SK-N-SH treated with all-trans-retinoic acid at 6 μM for 48 hours (cell line): ENCODE results near the gene DNAH8.

Experiments
- ATAC-seq: fragments of 200-7000 bp; cut with Tn5 transposase; 3 replicates; pipeline ENCODE4 v1.9.1; 2020; ENCODE audit warnings: mild to moderate bottlenecking, moderate library complexity
- ARNTL ChIP-seq: fragments of 450-650 bp; formaldehyde crosslinking; IDR thresholded peaks from 2 replicates; pipeline ENCODE4 v1.5.0; 2020; ENCODE audit warnings: low read depth, mild to moderate bottlenecking, moderate library complexity, borderline replicate concordance
- BACH2 ChIP-seq: fragments of 250-450 bp; sonication (Bioruptor Pico); IDR thresholded peaks from 2 replicates; pipeline ENCODE4 v1.9.0; 2021; ENCODE audit warnings: mild to moderate bottlenecking, borderline replicate concordance
- CREB5 ChIP-seq: fragments of 250-450 bp; sonication (Bioruptor Pico); IDR thresholded peaks from 2 replicates; pipeline ENCODE4 v1.5.1; 2020; ENCODE audit warnings: low read depth, mild to moderate bottlenecking, moderate library complexity
- CSDC2 ChIP-seq: fragments of 250-450 bp; sonication (Bioruptor Pico); IDR thresholded peaks from 2 replicates; pipeline ENCODE4 v1.5.0; 2020; ENCODE audit warnings: mild to moderate bottlenecking, moderate library complexity
- ESRRG ChIP-seq: fragments of 250-450 bp; sonication (Bioruptor Pico); IDR thresholded peaks from 2 replicates; pipeline ENCODE4 v1.6.1; 2021; ENCODE audit warnings: mild to moderate bottlenecking
- ISL1 ChIP-seq: fragments of 250-450 bp; sonication (Bioruptor Pico); IDR thresholded peaks from 2 replicates; pipeline ENCODE4 v2.1.2; 2022; ENCODE audit warnings: mild to moderate bottlenecking, moderate library complexity
- OSR1 ChIP-seq: fragments of 250-450 bp; sonication (Bioruptor Pico); IDR thresholded peaks from 2 replicates; pipeline ENCODE4 v1.8.0; 2022; ENCODE audit warnings: moderate library complexity, mild to moderate bottlenecking, inconsistent platforms
- PATZ1 ChIP-seq: fragments of 250-450 bp; sonication (Bioruptor Pico); IDR thresholded peaks from 2 replicates; pipeline ENCODE4 v1.8.0; 2020; ENCODE audit warnings: mild to moderate bottlenecking, moderate library complexity, borderline replicate concordance
- POU6F1 ChIP-seq: fragments of 250-450 bp; sonication (Bioruptor Pico); IDR thresholded peaks from 2 replicates; pipeline ENCODE4 v1.8.0; 2021; ENCODE audit warnings: low read depth, mild to moderate bottlenecking, moderate library complexity, borderline replicate concordance
- PPARA ChIP-seq: fragments of 250-450 bp; sonication (Bioruptor Pico); IDR thresholded peaks from 2 replicates; pipeline ENCODE4 v1.5.0; 2020; ENCODE audit warnings: mild to moderate bottlenecking, borderline replicate concordance
- RARB ChIP-seq: fragments of 250-450 bp; sonication (Bioruptor Pico); IDR thresholded peaks from 2 replicates; pipeline ENCODE4 v1.8.0; 2021; ENCODE audit warnings: mild to moderate bottlenecking, moderate library complexity
- SNAI2 ChIP-seq: fragments of 250-450 bp; sonication (Bioruptor Pico); IDR thresholded peaks from 2 replicates; pipeline ENCODE4 v1.5.0; 2020; ENCODE audit warnings: mild to moderate bottlenecking, moderate library complexity
- TCF4 ChIP-seq: fragments of 250-450 bp; sonication (Bioruptor Pico); IDR thresholded peaks from 2 replicates; pipeline ENCODE4 v1.8.0; 2021; ENCODE audit warnings: mild to moderate bottlenecking, moderate library complexity, borderline replicate concordance
- TOX ChIP-seq: fragments of 250-450 bp; sonication (Bioruptor Pico); IDR thresholded peaks from 2 replicates; pipeline ENCODE4 v1.8.0; 2021; ENCODE audit warnings: mild to moderate bottlenecking, moderate library complexity, borderline replicate concordance
- TSHZ2 ChIP-seq: fragments of 250-450 bp; sonication (Bioruptor Pico); IDR thresholded peaks from 2 replicates; pipeline ENCODE4 v1.5.0; 2020; ENCODE audit warnings: mild to moderate bottlenecking, moderate library complexity
- ZC3H10 ChIP-seq: fragments of 250-450 bp; sonication (Bioruptor Pico); IDR thresholded peaks from 2 replicates; pipeline ENCODE4 v1.5.1; 2021; ENCODE audit warnings: mild to moderate bottlenecking, moderate library complexity
- ZFP3 ChIP-seq: fragments of 250-450 bp; sonication (Bioruptor Pico); IDR thresholded peaks from 2 replicates; pipeline ENCODE4 v1.5.0; 2020; ENCODE audit warnings: mild to moderate bottlenecking, moderate library complexity
- ZNF565 ChIP-seq: fragments of 450-650 bp; formaldehyde crosslinking; conservative IDR thresholded peaks from 2 replicates; pipeline ENCODE4 v1.5.0; 2020; ENCODE audit warnings: low read depth, mild to moderate bottlenecking, moderate library complexity
- ZNF70 ChIP-seq: fragments of 450-650 bp; formaldehyde crosslinking; IDR thresholded peaks from 2 replicates; pipeline ENCODE4 v1.5.0; 2020; ENCODE audit warnings: mild to moderate bottlenecking, moderate library complexity
- ZNF8 ChIP-seq: fragments of 450-650 bp; formaldehyde crosslinking; IDR thresholded peaks from 2 replicates; pipeline ENCODE4 v1.5.0; 2020; ENCODE audit warnings: mild to moderate bottlenecking, moderate library complexity

The DNAH8 gene

GRCh38 chr6:38876475-38876874, 161.4 kb downstream of the DNAH8 start:
- ATAC-seq, result no peak
- TF ChIP-seq ISL1 (CRISPR knock-in tag), result no peak
- no peak for TF ChIP-seq CSDC2 (CRISPR knock-in tag)
- TF ChIP-seq ESRRG (CRISPR knock-in tag), result no peak
- TF ChIP-seq RARB, result no peak
- no peak for TF ChIP-seq SNAI2 (CRISPR knock-in tag)
- TF ChIP-seq ARNTL (CRISPR knock-in tag), result no peak
- no peak for TF ChIP-seq ZFP3
- TF ChIP-seq ZNF565, result no peak
- no peak for TF ChIP-seq ZNF70 (CRISPR knock-in tag)
- no peak for TF ChIP-seq TSHZ2 (CRISPR knock-in tag)
- TF ChIP-seq PATZ1, result no peak
- TF ChIP-seq TOX (CRISPR knock-in tag), result no peak
- TF ChIP-seq ZC3H10 (CRISPR knock-in tag), result no peak
- TF ChIP-seq OSR1, result no peak
- no peak for TF ChIP-seq PPARA
- no peak for TF ChIP-seq ZNF8
- no peak for TF ChIP-seq CREB5 (CRISPR knock-in tag)
- no peak for TF ChIP-seq POU6F1 (CRISPR knock-in tag)

- no peak for TF ChIP-seq ZNF565
- TF ChIP-seq TOX (CRISPR knock-in tag), result no peak
- TF ChIP-seq ZNF70 (CRISPR knock-in tag), result no peak
- no peak for TF ChIP-seq PATZ1
- TF ChIP-seq PPARA, result no peak
- ATAC-seq, result no peak
Measured at GRCh38 chr6:38877721-38878120, 162.6 kb downstream of the DNAH8 start.

- ATAC-seq, result no peak
- TF ChIP-seq ESRRG (CRISPR knock-in tag), result no peak
- TF ChIP-seq PATZ1, result no peak
- no peak for TF ChIP-seq TOX (CRISPR knock-in tag)
- no peak for TF ChIP-seq BACH2 (CRISPR knock-in tag)
- no peak for TF ChIP-seq PPARA
- TF ChIP-seq ISL1 (CRISPR knock-in tag), result no peak
- no peak for TF ChIP-seq RARB
- no peak for TF ChIP-seq OSR1
- TF ChIP-seq CREB5 (CRISPR knock-in tag), result no peak
- TF ChIP-seq TSHZ2 (CRISPR knock-in tag), result no peak
- no peak for TF ChIP-seq ZNF8
- no peak for TF ChIP-seq CSDC2 (CRISPR knock-in tag)
- TF ChIP-seq ARNTL (CRISPR knock-in tag), result no peak
- TF ChIP-seq ZFP3, result no peak
- TF ChIP-seq TCF4, result no peak
Measured at GRCh38 chr6:38882157-38882556, 167.0 kb downstream of the DNAH8 start.
